ENCODE measurements around the gene SRF. TPM values are rescaled to one million over a fixed set of nuclear protein-coding genes. Genes with fewer than 3 reads are reported as not detected.

The SRF gene
- total and polyA plus RNA-seq, 12 donors: 30.5 to 94.3 (median 69.6) TPM

- ATAC-seq: peak in 1 of 8 donors; percentile 28
- peaks cover 0 to 73% (median 15%) of the 10 kb centered on the region in 9 donors for H3K36me3 ChIP-seq
- H3K4me1 ChIP-seq: peaks cover 0 to 6% (median 0%) of the 10 kb centered on the region in 9 donors
- H3K4me3 ChIP-seq: no peak overlapping the region
- no peak for TF ChIP-seq CTCF (IDR thresholded peaks at IDR 0.05)
- H3K27ac ChIP-seq: no peak overlapping the region
- no peak for DNase-seq
- WGBS, 2 donors: 96 to 99% methylated on average over 8 of the region's 8 CpGs
- intact Hi-C loops (cut with DNase I): no loop called here
- H3K9me3 ChIP-seq: no peaks in the 10 kb centered on the region
- no peaks in the 10 kb centered on the region for H3K27me3 ChIP-seq
These were observed 44.0 kb downstream of the SRF start for GRCh38 chr6:43215066-43215465.

GRCh38 chr6:43216200-43216599 is 45.1 kb downstream of the SRF start:
- peaks cover 0 to 6% (median 0%) of the 10 kb centered on the region in 9 donors for H3K4me1 ChIP-seq
- DNase-seq: no peak
- peaks cover 0 to 83% (median 15%) of the 10 kb centered on the region in 9 donors for H3K36me3 ChIP-seq
- no peak overlapping the region for H3K4me3 ChIP-seq
- no peak for ATAC-seq
- H3K9me3 ChIP-seq: no peaks in the 10 kb centered on the region
- no peaks in the 10 kb centered on the region for H3K27me3 ChIP-seq
- intact Hi-C loops (cut with DNase I): no loop called here
- 92 to 93% methylated on average over 12 of the region's 12 CpGs for WGBS, 2 donors
- no peak for TF ChIP-seq CTCF (IDR thresholded peaks at IDR 0.05)
- no peak overlapping the region for H3K27ac ChIP-seq

DNA sequence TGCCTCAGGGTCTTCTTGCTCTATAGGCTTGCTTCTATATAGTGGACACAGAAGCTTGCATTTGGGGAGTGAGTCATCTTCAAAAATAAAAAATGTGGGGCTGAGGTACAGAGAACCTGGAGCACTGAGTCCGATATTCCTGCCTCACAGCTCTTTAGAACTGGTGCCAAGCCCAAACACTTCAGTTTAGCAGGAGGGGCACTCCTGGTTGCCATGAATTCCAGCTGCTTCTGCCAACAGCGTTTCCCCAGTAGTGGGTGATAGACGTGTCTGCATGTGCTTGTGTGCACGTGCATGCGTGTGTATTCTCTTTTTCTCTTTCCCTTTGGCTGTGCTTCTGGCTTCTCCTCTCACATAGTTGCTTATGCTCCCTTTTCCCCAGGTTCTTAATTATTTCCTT is 46.3 kb downstream of the SRF start:
- DNase-seq (no peak), ATAC-seq (peak in 1 of 8 donors; percentile 37)
- Histone ChIP-seq H3K4me3 (no peak overlapping the region), H3K4me1 (peaks cover 0 to 14% (median 3%) of the 10 kb centered on the region in 9 donors), H3K27ac (no peak overlapping the region), H3K36me3 (peaks cover 0 to 94% (median 15%) of the 10 kb centered on the region in 9 donors), H3K27me3 (no peaks in the 10 kb centered on the region), H3K9me3 (no peaks in the 10 kb centered on the region)
- WGBS, 2 donors: 42 to 65% methylated on average over 5 of the region's 5 CpGs
- TF ChIP-seq CTCF (IDR thresholded peaks at IDR 0.05): no peak
- intact Hi-C loops (cut with DNase I): no loop called here

- no peak for ATAC-seq
- Histone ChIP-seq H3K4me1 (peaks cover 0 to 14% (median 3%) of the 10 kb centered on the region in 9 donors), H3K9me3 (no peaks in the 10 kb centered on the region), H3K36me3 (peaks cover 0 to 95% (median 15%) of the 10 kb centered on the region in 9 donors), H3K4me3 (no peak overlapping the region), H3K27me3 (no peaks in the 10 kb centered on the region), H3K27ac (no peak overlapping the region)
- intact Hi-C loops (cut with DNase I): no loop called here
- no peak for DNase-seq
- 92 to 96% methylated on average over 3 of the region's 3 CpGs for WGBS, 2 donors
- TF ChIP-seq CTCF (IDR thresholded peaks at IDR 0.05): no peak
These were observed 48.0 kb downstream of the SRF start for GRCh38 chr6:43219119-43219518.

All from heart right ventricle (tissue), 16 donors.